Esophagus muscularis mucosa (tissue), 3 donors: Measurements from ENCODE around the gene KRT38.

Experiments
- CTCF ChIP-seq, 3 experiments: fragments of 200-600 bp in 2 of 3; fragments of 450-650 bp in 1 of 3; sonication (generic) in 2 of 3; IDR thresholded peaks; one replicate each; pipeline ENCODE4 v1.5.1; 2017 to 2019; ENCODE audit warnings: antibody characterized with exemption in 3 of 3, mild to moderate bottlenecking in 2 of 3, moderate library complexity in 1 of 3
- POLR2AphosphoS5 ChIP-seq, 2 donors: sonication (generic); formaldehyde crosslinking; IDR thresholded peaks; one replicate each; pipeline ENCODE4 v1.6.1; 2017; ENCODE audit warnings: antibody characterized with exemption in 2 of 2

GRCh38 chr17:41390411-41390938, 50.3 kb downstream of the KRT38 start:
- TF ChIP-seq CTCF (IDR thresholded peaks at IDR 0.05) (no peak), POLR2AphosphoS5 (IDR thresholded peaks at IDR 0.05) (no peak)
